Effector CD4-positive, alpha-beta T cell (primary cell): ENCODE results near the gene HOXD12.

Source experiments
- DNase-seq: peaks from one replicate; pipeline ENCODE4 v3.0.0-alpha.2; 2020

HOXD12 gene

GRCh38 chr2:176093898-176094249, 5.7 kb upstream of the HOXD12 start:
- no peak for DNase-seq

GRCh38 chr2:176094349-176094748, 5.2 kb upstream of the HOXD12 start:
- no peak for DNase-seq

- DNase-seq, result no peak
Measured at GRCh38 chr2:176095421-176095820, 4.2 kb upstream of the HOXD12 start.

- DNase-seq, result no peak
Measured at GRCh38 chr2:176096243-176096985, 3.2 kb upstream of the HOXD12 start.

GRCh38 chr2:176096986-176097819, 2.4 kb upstream of the HOXD12 start:
- DNase-seq, result peak; percentile 38

- DNase-seq, result no peak
Measured at GRCh38 chr2:176097820-176098365, 1.7 kb upstream of the HOXD12 start.

- no peak for DNase-seq
Measured at GRCh38 chr2:176098366-176099158, 1.0 kb upstream of the HOXD12 start.

GRCh38 chr2:176099159-176099727, 352 bp upstream of the HOXD12 start:
- no peak for DNase-seq

GRCh38 chr2:176100547-176101140, 1.0 kb downstream of the HOXD12 start:
- no peak for DNase-seq

GRCh38 chr2:176101216-176101830, 1.7 kb downstream of the HOXD12 start:
- no peak for DNase-seq

GRCh38 chr2:176101842-176102241, 2.2 kb downstream of the HOXD12 start:
- no peak for DNase-seq

GRCh38 chr2:176102309-176102866, 2.8 kb downstream of the HOXD12 start:
- DNase-seq, result no peak

GRCh38 chr2:176103194-176103593, 3.6 kb downstream of the HOXD12 start:
- no peak for DNase-seq

- no peak for DNase-seq
Measured at GRCh38 chr2:176103742-176104315, 4.2 kb downstream of the HOXD12 start.

GRCh38 chr2:176104316-176105077, 4.9 kb downstream of the HOXD12 start:
- no peak for DNase-seq

- no peak for DNase-seq
Measured at GRCh38 chr2:176105078-176105729, 5.6 kb downstream of the HOXD12 start.

- no peak for DNase-seq
Measured at GRCh38 chr2:176105730-176106580, 6.4 kb downstream of the HOXD12 start.
